ENCODE data around the gene RPS15A.

- no peak for TF ChIP-seq EZH2 (IDR thresholded peaks at IDR 0.05)
- TF ChIP-seq POLR2AphosphoS5 (IDR thresholded peaks at IDR 0.05; ENCODE audit: borderline replicate concordance, low read depth, low read length): no peak
- TF ChIP-seq FOXP2 (optimal IDR thresholded peaks at IDR 0.05; ENCODE audit: control extremely low read depth, extremely low read length, insufficient read depth): no peak
These were observed 46.6 kb upstream of the RPS15A start for GRCh38 chr16:18836702-18837101.

Data from SK-N-MC (cell line).